Right hindlimb (tissue), 1 donor: ENCODE results near the gene SPAG4.

Source experiments
- DNase-seq: peaks from one replicate; pipeline ENCODE4 v3.0.0-alpha.2; 2018

SPAG4 gene

GRCh38 chr20:35660122-35660937 lies 44.7 kb downstream of the SPAG4 start:
- no peak for DNase-seq

GRCh38 chr20:35661053-35661452 lies 45.4 kb downstream of the SPAG4 start:
- no peak for DNase-seq

- no peak for DNase-seq
These were observed 46.3 kb downstream of the SPAG4 start for GRCh38 chr20:35661908-35662307.

GRCh38 chr20:35662551-35662950 lies 46.9 kb downstream of the SPAG4 start:
- DNase-seq, result no peak

- DNase-seq, result peak; percentile 52
These were observed 48.2 kb downstream of the SPAG4 start for GRCh38 chr20:35663516-35664465.

- peak; percentile 96 for DNase-seq
These were observed 49.0 kb downstream of the SPAG4 start, which contains the start of the genes CPNE1 and RBM12 for GRCh38 chr20:35664466-35665206. Gene CPNE1, minus strand, starts transcription at chr20:35664900. Its CDS starts 31,977 bp downstream, at chr20:35632923. Gene RBM12, minus strand, starts transcription at chr20:35664900. Its CDS starts 9,578 bp downstream, at chr20:35655322.

- DNase-seq, result no peak
These were observed 50.3 kb downstream of the SPAG4 start for GRCh38 chr20:35665949-35666288.

GRCh38 chr20:35669221-35669620 lies 53.6 kb downstream of the SPAG4 start:
- no peak for DNase-seq

- DNase-seq, result no peak
These were observed 54.1 kb downstream of the SPAG4 start for GRCh38 chr20:35669681-35670080.
